ENCODE measurements around the gene SPRR1A.
"Not testable (repeated sequence)": the region's sequence is repeated elsewhere in the genome, so short reads cannot be mapped to it uniquely, and the experiment has no call there.

SPRR1A gene

GRCh38 chr1:152998476-152998875 is 14.6 kb downstream of the SPRR1A start:
- no peak for DNase-seq (ENCODE audit: low read depth)
- H3K4me3 ChIP-seq (ENCODE audit: low read length): no peak overlapping the region
- TF ChIP-seq CTCF (IDR thresholded peaks at IDR 0.05; ENCODE audit: insufficient read depth, low read depth, low read length, missing control alignments): no peak

- TF ChIP-seq CTCF (IDR thresholded peaks at IDR 0.05; ENCODE audit: insufficient read depth, low read depth, low read length, missing control alignments): no peak
- H3K4me3 ChIP-seq (ENCODE audit: low read length): no peak overlapping the region
- peak; percentile 78 for DNase-seq (ENCODE audit: low read depth)
These were observed 15.9 kb downstream of the SPRR1A start for GRCh38 chr1:152999818-153000217.

- DNase-seq (ENCODE audit: low read depth): peak; percentile 68
- no peak for TF ChIP-seq CTCF (IDR thresholded peaks at IDR 0.05; ENCODE audit: insufficient read depth, low read depth, low read length, missing control alignments)
- no peak overlapping the region for H3K4me3 ChIP-seq (ENCODE audit: low read length)
These were observed 16.4 kb downstream of the SPRR1A start for GRCh38 chr1:153000294-153000693.

- no peak for TF ChIP-seq CTCF (IDR thresholded peaks at IDR 0.05; ENCODE audit: insufficient read depth, low read depth, low read length, missing control alignments)
- no peak within 1 kb of the TSS for H3K4me3 ChIP-seq (ENCODE audit: low read length)
- no peak for DNase-seq (ENCODE audit: low read depth)
These were observed 17.5 kb downstream of the SPRR1A start, which contains the start of gene SPRR3 for GRCh38 chr1:153001382-153001781. TSS of gene SPRR3 (plus strand) at chr1:153001749. CDS start at chr1:153003021, 1,272 bp downstream.

- H3K4me3 ChIP-seq (ENCODE audit: low read length); DNase-seq (ENCODE audit: low read depth): not testable (repeated sequence)
These were observed 27.4 kb downstream of the SPRR1A start for GRCh38 chr1:153011235-153011758.

- H3K4me3 ChIP-seq (ENCODE audit: low read length); DNase-seq (ENCODE audit: low read depth): not testable (repeated sequence)
These were observed 37.9 kb downstream of the SPRR1A start for GRCh38 chr1:153021829-153022228.

GRCh38 chr1:153022340-153022739 is 38.5 kb downstream of the SPRR1A start:
- not testable (repeated sequence) for H3K4me3 ChIP-seq (ENCODE audit: low read length); DNase-seq (ENCODE audit: low read depth)

GRCh38 chr1:153023109-153023508 is 39.2 kb downstream of the SPRR1A start:
- no peak for TF ChIP-seq CTCF (IDR thresholded peaks at IDR 0.05; ENCODE audit: insufficient read depth, low read depth, low read length, missing control alignments)
- no peak for DNase-seq (ENCODE audit: low read depth)
- H3K4me3 ChIP-seq (ENCODE audit: low read length): no peak overlapping the region

- H3K4me3 ChIP-seq (ENCODE audit: low read length): no peak overlapping the region
- DNase-seq (ENCODE audit: low read depth): peak; percentile 50
- TF ChIP-seq CTCF (IDR thresholded peaks at IDR 0.05; ENCODE audit: insufficient read depth, low read depth, low read length, missing control alignments): no peak
These were observed 40.5 kb downstream of the SPRR1A start for GRCh38 chr1:153024413-153024812.
